C4-2B (cell line): Measurements from ENCODE around the gene ZNF774.

Experiments used
- ZFX ChIP-seq: fragments of 450-650 bp; IDR thresholded peaks from 2 replicates; pipeline ENCODE4 v1.6.1; 2017
- TF ChIP-seq, protein P1 (sequence below): fragments of 450-650 bp; conservative IDR thresholded peaks from 2 replicates; pipeline ENCODE4 v1.5.1; 2017; ENCODE audit warnings: mild to moderate bottlenecking

DNA sequence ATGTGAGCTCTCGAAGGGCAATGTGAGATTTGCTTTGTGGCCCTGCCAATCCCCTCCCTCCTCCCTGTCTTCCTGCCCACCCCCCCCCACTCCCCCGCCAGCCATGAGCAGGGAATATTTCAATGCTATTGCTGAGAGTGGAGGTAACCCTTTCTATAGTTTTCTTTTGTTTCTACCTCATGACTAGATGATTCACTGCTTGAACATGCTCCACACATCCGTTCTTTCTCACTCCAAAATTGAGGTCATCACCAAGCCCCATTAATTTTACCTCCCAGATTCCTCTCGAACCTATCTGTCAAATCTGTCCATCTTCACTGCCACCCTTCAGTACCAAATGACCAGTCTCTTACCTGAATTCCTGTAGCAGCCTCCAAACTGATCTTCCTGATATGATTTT is 12.2 kb downstream of the ZNF774 start:
- TF ChIP-seq, protein P1, sequence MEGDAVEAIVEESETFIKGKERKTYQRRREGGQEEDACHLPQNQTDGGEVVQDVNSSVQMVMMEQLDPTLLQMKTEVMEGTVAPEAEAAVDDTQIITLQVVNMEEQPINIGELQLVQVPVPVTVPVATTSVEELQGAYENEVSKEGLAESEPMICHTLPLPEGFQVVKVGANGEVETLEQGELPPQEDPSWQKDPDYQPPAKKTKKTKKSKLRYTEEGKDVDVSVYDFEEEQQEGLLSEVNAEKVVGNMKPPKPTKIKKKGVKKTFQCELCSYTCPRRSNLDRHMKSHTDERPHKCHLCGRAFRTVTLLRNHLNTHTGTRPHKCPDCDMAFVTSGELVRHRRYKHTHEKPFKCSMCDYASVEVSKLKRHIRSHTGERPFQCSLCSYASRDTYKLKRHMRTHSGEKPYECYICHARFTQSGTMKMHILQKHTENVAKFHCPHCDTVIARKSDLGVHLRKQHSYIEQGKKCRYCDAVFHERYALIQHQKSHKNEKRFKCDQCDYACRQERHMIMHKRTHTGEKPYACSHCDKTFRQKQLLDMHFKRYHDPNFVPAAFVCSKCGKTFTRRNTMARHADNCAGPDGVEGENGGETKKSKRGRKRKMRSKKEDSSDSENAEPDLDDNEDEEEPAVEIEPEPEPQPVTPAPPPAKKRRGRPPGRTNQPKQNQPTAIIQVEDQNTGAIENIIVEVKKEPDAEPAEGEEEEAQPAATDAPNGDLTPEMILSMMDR = no peak
- no peak for TF ChIP-seq ZFX
